HG03520 (cell line): ENCODE results near the gene ERICH6.

Experiments
- ATAC-seq: cut with Tn5 transposase; IDR thresholded peaks from one replicate; pipeline ENCODE4 v1.9.1; 2021; ENCODE audit warnings: mild to moderate bottlenecking, moderate library complexity; ENCODE audit not compliant: unreplicated experiment

ERICH6 gene

DNA sequence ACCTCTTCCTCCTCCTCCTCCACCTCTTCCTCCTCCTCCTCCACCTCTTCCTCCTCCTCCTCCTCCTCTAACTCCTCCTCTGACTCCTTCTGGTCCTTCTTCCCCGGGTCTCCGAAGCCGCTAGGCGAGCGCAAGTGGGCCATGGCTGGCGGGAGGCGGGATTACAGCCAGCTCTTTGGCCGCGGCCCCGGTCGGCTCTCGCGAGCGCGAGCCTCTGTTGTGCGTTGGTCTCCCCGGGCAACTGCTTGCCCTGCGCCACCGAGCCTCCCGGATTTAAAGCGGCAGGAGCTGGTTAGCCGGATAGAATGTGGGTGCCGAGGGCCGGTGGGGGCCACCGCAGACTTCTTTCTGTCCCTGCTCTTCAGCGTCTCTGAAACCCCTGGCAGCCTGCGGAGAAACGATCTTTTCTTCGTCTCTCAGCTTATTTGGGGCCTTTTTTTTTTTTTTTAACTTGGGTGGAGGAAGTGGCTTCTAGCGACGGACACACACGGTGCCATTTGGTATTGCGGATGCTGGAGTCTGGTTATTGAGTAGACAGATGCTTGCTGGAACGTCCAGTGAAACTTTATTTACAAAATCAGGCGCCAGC lies at the start of gene ERICH6:
Gene ERICH6, minus strand, starts transcription at position 165 of the 589 bp plus-strand sequence. Its CDS starts 22 bp downstream, at position 143.
- ATAC-seq: peak; percentile 97

DNA sequence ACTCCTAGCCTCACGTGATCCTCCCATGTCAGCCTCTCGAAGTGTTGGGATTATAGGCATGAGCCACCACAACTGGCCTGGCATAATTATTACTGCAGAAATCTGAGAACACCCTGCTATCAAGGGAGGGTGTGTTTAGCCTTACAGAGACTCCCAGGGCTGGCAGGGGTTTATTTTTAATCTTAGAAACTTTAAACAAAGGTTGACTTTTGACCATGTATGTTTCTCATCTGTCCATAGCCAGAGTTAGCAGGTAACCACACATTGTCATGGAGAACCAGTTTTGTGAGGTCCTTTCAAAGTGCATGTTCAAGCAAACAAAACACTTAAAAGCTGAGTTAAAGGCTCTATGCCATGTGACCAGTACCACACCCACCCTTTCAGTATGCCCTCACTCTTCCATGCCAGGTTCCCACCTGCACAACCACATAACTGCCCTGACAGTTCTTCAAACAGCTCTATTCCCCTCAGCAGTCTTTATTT lies 48.1 kb upstream of the ERICH6 start:
- ATAC-seq: no peak

DNA sequence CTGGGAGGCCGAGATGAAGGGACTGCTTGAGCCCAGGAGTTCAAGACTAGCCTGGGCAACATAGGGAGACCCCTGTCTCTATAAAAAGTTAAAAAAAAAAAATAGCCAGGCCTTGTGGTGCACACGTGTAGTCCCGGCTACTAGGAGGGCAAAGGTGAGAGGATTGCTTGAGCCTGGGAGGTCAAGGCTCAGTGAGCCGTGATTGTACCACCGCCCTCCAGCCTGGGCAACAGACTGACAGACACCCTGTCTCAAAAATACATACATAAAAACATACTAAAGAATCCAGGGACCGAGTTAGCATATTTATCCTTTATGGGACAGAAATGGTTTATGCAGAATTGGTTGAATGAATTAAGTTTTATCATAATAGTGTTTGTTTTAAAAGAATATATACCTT lies 45.5 kb upstream of the ERICH6 start:
- no peak for ATAC-seq

DNA sequence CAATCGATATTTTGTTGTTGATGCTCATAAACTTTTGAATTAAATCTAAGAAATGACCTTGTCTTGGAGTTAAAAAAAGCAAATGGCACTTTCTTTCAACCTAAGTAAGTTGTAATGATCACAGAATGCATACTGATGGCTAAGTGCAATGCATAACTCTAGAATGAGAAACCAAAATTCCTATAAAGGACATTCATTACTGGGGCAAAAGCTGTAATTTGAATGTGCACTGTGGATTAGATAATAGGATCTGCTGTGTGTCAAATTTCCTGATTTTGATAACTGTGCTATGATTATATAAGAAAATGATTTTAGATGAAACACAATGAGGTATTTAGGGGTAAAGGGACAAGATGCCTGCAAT lies 44.9 kb upstream of the ERICH6 start:
- no peak for ATAC-seq

DNA sequence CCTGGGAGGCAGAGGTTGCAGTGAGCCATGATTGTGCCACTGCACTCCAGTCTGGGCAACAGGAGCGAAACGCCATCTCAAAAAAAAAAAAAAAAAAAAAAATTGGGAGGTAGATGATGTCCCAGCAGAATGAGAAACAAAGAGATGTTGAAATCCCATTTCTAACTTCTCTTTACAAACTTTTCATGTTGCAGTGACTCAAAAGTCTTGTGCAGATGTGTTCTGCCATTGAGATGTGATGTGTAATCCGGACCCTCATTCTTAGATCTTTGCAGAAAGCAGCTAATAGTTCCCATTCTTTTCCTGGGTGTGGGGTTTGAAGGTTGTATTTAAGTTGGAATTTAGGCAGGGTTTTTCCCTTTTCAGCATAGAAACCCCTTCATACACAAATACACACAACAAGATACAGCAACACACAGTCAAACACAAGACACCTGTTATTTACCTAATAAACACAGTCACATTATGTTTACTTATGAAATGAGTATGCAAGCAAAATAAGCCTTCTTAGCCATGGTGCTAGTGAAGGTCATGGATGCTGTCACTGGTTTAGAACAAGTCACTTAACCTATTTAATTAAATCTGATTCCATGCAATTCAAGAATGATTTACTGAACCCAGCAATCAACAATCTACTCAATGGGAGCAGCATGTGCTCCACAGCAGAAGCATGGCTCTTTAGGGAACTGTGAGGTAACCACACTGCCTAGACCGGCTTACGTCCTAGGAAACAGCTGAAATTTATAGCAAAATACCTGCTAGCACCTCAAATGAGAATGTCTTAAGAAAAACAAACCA lies 44.4 kb upstream of the ERICH6 start:
- no peak for ATAC-seq

DNA sequence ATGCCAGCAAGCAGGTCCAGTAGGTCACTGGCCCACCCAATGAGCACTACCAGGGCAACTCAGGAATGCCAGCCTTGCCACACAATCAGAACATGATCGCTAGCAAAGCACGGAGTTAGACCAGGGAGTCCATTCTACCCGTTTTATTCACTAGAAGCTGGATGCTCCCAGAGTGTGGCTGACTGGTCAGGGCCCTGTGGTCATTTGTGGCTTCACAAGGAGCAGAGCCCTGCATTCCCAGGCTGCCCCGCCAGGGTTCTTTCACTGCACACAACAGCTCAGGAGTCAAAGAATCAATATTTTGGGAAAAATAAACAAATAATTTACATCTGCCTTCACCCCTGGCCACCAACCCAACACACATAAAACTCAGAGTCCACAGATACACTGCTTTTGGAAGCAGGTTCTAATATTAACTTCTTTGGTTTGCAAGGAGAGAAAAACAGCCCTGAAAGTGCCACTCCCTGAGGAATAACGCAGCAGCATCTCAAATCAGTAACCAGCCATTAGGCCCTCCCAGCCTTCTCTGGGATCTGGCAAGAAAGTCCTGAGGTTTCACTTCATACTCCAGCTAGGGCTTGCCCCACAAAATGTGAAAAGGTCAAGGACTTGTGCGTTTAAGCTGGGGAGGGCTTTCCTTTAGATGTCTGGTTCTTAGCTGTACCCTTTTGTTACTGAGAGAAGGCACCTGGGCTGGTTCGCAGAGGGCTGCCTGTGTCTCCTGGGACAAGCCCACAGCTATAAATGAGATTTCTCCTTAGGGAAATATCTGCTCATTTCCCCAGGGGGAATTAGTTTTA lies 43.3 kb upstream of the ERICH6 start:
- no peak for ATAC-seq

DNA sequence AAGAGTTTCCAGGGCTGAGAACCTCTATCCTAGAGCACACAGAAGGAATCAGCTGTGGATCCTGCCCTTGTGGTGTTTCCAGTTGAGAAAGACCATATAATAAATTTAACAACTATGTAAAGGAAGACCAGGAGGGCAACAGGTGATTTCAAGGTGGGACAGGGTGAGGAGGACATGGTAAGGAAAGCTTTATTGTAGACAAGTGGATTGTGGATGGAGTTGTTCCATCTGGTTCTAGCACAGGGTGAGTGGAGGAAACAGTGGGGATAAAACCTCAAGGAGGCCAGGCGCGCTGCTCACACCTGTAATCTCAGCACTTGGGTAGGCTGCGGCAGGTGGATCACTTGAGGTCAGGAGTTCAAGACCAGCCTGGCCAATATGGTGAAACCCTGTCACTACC lies 42.1 kb upstream of the ERICH6 start:
- no peak for ATAC-seq

DNA sequence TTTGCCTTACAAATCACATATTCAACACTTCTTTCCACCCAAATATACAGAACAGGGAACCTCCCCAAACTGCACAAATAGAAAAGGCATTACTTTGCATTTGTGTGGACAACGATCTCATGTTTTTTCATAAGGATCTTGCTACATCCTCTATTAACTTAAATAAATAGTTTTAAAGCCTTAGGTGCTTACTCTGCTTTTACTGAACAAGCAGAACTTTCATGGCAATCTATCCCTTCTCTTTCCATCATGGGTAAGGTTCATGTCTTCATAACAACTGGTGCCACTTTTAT lies 41.1 kb upstream of the ERICH6 start:
- ATAC-seq: no peak

DNA sequence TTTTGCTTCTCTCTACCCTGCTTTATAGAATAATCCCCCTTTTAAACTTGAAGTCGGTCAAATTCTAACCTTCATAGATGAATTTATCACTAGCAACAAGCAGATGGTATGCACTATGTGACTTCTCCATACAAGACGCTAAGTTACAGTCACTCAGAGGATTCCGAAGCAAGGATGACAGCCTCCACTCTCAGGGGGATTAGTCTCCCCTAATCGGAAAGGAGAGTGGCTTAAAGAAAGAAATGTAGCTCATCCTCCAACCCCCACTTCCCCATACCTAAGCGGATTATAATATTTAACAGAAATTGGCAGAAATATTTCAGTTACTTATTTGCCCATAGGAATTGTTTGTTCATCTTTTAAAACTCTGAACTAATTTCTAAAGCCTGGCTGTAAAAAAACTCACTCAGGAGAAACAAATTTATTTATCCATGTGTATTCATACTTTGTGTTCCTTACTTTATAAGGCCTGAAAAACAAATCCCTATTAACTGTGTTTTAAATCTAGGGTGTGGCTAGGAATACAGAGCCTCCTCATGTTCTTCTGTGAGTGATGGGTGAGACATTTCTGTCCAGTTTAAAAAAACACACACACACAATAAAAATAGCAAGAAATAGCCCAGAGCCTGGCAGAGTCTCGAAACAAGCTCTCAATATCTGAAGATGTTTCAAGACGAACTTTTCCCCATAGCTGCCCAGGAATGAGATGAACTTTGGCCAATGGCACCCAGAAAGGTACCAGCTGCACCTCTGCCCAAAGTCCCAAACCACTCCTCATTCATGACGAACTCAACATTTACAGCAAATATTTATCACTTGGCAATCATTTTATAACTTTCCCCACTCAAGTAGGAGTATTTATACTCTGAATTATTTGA lies 40.6 kb upstream of the ERICH6 start:
- ATAC-seq: no peak

DNA sequence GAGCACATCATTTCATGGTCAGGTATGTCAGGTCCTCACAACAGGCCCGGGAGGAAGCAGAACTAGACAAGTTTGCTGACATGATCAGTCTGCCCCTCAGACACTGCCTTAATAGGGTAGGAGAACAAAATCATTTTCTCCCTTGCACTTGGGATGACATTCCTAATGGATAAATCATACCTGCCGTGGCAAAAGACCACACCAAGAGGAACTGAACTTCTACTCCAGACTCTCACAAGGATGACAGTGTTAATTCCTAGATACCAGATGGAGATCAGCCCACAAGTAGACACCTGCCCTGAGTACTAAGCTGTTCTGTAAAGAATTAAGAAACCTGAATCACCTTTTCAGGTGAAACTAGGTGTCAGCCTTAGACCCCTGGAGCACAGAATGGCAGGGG lies 39.8 kb upstream of the ERICH6 start:
- ATAC-seq: no peak

DNA sequence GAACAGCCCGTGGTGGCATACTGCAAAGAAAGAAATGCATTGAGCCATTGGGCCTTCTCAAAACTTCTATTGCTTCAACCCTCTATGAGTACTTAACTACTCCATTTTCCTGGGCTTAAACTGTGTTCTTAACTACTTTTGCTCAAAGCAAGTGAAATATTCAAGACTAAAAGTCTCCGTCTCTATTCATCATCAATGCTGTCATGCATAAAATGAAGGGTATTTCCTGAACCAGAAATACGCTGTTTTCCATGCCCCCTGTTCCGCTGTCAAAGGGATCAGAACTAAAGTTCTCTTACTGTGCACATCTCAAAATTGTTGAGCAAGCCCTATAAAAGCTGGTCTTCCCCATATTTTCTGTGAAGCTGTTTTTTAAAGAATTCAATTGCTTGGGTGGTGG lies 39.0 kb upstream of the ERICH6 start:
- ATAC-seq: no peak

DNA sequence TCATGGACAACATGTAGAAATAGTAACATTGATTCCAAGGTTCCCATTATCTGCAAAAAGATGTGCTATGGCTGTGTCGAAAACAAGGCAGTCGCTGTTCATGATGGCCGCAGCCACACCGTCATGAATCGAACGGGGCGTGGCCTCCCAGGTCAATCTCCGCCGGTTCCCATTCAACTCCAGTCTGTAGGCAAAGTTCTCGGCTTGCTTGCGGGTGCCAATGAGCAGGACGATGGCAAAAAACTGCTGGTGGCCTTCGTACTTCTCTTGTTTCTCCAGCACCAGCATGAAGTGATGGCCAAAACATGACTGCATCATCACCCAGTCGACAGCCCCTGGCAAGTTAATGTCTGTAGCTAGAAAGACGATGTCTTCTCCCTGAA lies 38.4 kb upstream of the ERICH6 start:
- ATAC-seq: no peak

DNA sequence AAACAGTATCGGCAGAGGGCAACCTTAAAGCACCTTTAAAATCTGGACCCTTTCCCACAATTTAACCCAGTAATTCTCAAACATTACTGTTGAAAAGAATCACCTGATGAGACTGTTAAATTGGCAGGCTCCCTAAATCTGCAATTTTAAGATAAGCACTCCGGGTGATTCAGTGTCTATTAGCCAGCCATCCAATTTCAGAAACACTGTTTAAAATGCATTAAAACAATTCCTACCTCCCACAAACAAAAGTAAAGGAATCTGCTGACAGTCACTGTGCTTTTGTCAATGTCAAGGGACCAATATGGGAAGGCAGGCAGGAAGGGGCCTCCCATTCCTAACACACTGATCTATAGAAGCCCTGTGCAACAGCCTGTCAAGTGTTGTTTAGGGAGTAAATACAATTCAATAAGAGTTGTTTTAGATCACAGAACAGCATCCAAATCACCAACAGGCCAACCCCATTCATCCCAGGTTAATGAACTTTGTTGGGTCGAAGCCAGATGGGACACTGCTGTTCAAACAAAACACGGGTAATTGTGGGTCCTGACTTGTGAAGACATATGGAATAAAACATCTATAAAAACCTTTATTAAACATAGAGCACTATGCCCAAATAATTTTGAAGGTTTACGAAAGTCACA lies 37.9 kb upstream of the ERICH6 start:
- no peak for ATAC-seq

DNA sequence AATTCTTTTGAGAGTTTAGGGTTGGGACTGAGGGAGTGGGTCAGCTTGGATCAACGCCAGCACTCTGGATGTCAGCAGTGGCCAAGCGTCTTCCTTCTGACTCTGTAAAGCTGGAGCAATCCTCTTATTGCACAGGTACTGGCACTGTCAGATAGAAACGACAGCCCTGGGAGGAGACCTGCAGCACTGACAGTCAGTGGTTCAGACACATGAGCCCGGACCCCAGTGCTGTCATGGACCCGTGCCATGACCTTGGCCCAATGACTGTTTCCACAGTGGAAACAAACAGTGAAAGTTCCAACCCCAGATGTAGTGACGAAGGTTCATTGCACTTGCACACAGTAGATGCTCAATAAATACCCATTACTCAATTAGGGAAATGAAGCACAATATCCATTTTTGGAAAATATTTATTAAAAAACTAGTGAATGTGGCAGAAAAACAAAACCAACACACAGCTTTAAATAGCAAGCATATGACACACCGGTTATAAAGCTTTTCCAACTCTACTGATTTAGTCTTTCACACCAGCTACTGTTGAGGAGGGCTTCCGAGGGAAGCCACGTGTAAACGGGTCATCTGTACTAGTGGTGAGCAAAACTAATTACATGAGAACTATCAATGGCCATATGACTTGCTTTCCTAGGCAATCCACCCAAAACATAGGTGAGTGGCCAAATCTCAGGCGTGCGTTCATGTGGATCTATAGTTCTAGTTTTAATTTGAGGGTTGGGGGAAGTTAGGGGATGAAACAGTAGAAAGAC lies 37.2 kb upstream of the ERICH6 start:
- no peak for ATAC-seq

DNA sequence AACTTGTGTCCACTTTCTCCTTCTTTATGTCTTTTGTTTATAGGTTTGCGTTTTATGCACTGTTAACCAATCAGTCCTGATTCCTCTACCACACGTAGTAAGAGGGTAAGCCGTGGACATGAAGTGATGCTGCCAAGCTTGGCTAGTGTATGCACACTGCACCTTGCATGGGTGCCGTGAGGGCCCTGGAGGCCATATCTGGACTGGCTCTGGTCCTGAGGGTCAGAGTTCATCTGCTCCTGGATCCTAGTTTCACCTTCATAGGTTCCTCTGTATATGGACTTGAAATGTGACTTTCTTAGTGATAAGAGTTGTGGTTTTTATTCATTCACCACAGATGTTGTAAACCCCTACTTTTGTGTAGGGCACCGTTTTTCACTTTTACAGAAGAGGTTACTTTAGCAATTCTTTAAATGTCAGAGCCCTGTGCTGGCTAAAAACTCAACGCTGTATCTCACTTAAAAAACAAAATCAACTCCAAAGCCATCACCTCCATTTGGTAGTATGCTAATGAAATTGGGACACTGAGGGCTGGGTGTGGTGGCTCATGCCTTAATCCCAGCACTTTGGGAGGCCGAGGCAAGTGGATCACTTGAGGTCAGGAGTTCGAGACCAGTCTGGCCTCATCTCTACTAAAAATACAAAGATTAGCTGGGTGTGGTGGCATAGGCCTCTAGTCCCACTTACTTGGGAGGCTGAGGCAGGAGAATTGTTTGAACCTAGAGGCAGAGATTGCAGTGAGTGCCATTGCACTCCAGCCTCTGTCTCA lies 36.3 kb upstream of the ERICH6 start:
- peak; percentile 17 for ATAC-seq

DNA sequence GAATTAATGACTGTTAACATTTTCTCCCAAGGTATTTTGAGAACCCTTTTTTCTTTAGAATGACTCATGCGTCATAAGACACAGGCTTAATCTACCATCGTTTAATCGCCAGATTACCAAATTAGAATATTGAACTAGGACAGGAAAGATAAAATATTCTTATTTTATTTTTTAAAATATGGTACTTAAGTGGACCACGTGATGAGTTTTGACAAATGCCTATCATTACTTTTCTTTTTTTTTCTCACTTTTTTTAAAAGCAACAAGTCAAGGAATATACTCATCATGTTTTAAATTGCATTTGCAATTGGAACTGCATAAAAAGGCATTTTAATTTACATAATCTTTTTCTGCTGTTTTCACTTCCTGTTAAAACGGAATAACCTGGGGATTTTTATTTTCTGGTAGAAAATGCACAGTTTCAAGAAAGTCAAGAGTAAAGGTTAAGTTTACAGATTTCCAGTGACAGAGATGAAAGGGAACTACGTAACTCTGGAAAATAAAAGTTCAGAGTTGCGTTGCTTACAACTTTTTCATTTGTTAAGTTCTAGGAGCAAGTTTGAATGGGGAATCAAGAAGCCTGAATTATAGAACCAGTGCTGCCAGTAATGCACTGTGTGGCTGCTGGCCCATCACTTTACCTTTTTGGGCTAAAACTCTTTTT lies 35.6 kb upstream of the ERICH6 start:
- peak; percentile 27 for ATAC-seq

DNA sequence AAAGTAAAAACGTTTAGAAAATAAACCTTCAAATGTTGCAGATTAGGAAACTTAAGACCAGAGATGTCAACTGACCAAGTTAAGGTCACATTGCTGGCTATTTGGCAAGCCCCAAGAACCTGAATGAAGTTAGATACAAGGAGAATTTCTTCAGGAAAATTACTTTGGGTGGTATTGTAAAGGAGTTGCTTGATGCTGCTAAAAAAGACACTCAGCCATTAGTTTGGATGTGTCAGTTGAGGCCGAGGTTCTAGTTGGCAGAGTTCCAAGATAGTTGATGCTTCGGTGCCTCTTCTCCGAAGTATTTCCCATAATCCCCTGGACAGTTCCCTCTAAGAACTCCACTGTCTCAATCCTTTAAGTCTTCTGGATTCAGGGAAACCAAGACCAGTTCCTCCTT lies 35.0 kb upstream of the ERICH6 start:
- no peak for ATAC-seq

DNA sequence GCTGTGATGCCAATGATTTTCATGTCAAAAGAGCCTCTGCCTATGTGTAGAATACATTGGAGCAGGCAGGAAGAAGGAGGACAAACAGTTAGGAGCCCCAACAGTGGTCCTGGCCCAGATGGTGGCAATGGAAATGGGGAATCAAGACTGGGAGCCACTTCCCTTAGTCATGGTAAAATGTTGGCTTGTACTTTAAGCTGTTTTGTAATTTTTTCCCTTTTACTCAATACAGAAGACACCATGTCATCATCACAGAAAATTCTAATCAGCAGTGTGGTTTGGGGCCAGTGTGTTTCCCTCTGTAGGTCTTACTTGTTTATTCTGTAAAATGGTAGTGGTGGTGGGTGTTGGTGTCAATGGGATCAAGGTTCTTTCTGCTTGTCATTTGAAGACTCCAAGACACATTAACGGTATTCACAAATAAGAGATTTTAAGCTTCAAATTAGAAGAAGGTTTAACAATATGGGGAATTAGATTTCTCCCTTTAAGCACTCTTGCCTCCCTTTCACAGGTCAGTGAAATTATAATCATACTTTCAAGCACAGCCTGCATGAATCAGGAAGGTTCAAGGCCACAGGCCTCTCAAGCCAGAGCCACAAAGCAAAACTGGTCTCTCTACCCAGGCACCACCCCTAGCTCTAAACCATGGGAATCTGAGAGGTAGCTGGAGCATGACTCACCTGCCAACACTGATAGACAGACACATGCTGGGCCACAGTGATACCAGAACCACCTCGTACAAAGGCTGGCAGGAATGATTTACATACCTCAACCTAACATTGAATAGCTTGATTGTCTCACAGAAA lies 34.4 kb upstream of the ERICH6 start:
- ATAC-seq: no peak
